ENCODE measurements around the gene VSTM4. TPM values are rescaled to one million over a fixed set of nuclear protein-coding genes. Genes with fewer than 3 reads are reported as not detected.

The VSTM4 gene
- total and polyA plus RNA-seq, 2 experiments from 2014 or later, result 0.21 to 0.66 TPM

DNA sequence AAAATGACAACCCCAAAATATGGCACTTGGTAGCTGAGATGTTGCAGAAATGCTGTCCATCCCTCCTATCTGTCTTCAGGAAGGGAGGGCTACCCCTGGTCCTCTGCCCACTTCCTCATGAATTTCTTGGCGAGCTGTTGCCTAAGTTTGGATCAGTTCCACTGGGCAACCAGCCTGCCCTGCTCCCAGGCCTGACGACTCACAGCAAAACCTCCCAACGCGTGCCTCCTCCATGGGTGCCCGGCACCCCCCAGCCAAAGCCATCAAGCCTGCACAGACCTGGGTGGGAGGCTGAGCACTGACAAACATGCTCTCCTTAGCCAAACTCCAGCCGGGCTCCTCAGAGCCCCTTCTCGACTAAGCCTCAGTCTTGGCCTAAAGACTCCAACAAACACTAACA, 8.9 kb downstream of the VSTM4 start:
- H3K4me1 ChIP-seq (ENCODE audit: insufficient read depth), result no peaks in the 10 kb centered on the region
- H3K9me3 Mint-ChIP-seq, result no peaks in the 10 kb centered on the region; the same call in 2 of the 3 replicates

DNA sequence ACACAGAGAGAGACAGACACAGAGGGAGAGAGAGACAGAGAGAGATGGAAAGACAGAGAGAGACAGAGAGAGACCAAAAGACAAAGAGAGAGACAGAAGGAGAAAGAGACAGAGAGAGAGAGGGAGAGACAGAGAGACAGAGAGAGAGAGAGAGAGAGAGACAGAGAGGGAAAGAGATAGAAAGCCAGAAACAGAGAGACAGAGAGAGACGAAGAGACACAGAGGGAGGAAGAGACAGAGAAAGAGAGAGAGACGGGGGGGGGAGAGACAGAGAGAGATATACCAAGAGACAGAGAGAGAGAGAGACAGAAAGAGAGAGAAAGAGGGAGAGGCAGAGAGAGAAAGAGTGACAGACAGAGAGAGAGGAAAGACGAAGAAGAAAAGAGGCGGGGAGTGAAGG, 10.2 kb downstream of the VSTM4 start:
- Histone ChIP-seq H3K27ac (ENCODE audit: low read depth) (no peak overlapping the region), H3K79me2 (replicated peaks; ENCODE audit: insufficient read depth) (no peaks in the 10 kb centered on the region), H3K4me2 (no peak overlapping the region), H3K4me1 (ENCODE audit: insufficient read depth) (no peaks in the 10 kb centered on the region), H3K9me2 (ENCODE audit: insufficient read depth) (no peaks in the 10 kb centered on the region), H3K36me3 (ENCODE audit: insufficient read depth) (no peaks in the 10 kb centered on the region), H3K4me3 (no peak overlapping the region), H3F3A (replicated peaks; ENCODE audit: low read depth) (no peaks in the 10 kb centered on the region), H2AFZ (no peak overlapping the region), H4K20me1 (replicated peaks; ENCODE audit: insufficient read depth) (no peaks in the 10 kb centered on the region), H3K27me3 (ENCODE audit: insufficient read depth) (no peaks in the 10 kb centered on the region)
- Mint-ChIP-seq H3K27ac (no peak overlapping the region), H3K4me1 (peaks cover 3% of the 10 kb centered on the region), H3K36me3 (ENCODE audit: low read depth) (no peaks in the 10 kb centered on the region; the same call in 2 of the 3 replicates), H3K4me3 (no peak overlapping the region), H3K27me3 (ENCODE audit: insufficient read depth, low read depth, poor library complexity) (peaks cover 9% of the 10 kb centered on the region), H3K9me3 (no peaks in the 10 kb centered on the region; the same call in 2 of the 3 replicates)
- TF ChIP-seq ZNF331 (CRISPR knock-in tag; IDR thresholded peaks at IDR 0.05; ENCODE audit: low read depth) (no peak), ZNF114 (CRISPR knock-in tag; IDR thresholded peaks at IDR 0.05) (no peak), EZH2phosphoT487 (IDR thresholded peaks at IDR 0.05; ENCODE audit: unreplicated experiment) (no peak), NANOG (IDR thresholded peaks at IDR 0.05; ENCODE audit: borderline replicate concordance) (no peak), EZH2 (IDR thresholded peaks at IDR 0.05; ENCODE audit: low read depth, unreplicated experiment) (no peak), STAT1 (IDR thresholded peaks at IDR 0.05; ENCODE audit: unreplicated experiment) (no peak), POLR2AphosphoS5 (IDR thresholded peaks at IDR 0.05; ENCODE audit: low read depth) (no peak), JUNB (IDR thresholded peaks at IDR 0.05; ENCODE audit: unreplicated experiment) (no peak)
- TF ChIP-seq, protein P1, sequence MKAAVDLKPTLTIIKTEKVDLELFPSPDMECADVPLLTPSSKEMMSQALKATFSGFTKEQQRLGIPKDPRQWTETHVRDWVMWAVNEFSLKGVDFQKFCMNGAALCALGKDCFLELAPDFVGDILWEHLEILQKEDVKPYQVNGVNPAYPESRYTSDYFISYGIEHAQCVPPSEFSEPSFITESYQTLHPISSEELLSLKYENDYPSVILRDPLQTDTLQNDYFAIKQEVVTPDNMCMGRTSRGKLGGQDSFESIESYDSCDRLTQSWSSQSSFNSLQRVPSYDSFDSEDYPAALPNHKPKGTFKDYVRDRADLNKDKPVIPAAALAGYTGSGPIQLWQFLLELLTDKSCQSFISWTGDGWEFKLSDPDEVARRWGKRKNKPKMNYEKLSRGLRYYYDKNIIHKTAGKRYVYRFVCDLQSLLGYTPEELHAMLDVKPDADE (IDR thresholded peaks at IDR 0.05), result no peak
- TF ChIP-seq, protein P2, sequence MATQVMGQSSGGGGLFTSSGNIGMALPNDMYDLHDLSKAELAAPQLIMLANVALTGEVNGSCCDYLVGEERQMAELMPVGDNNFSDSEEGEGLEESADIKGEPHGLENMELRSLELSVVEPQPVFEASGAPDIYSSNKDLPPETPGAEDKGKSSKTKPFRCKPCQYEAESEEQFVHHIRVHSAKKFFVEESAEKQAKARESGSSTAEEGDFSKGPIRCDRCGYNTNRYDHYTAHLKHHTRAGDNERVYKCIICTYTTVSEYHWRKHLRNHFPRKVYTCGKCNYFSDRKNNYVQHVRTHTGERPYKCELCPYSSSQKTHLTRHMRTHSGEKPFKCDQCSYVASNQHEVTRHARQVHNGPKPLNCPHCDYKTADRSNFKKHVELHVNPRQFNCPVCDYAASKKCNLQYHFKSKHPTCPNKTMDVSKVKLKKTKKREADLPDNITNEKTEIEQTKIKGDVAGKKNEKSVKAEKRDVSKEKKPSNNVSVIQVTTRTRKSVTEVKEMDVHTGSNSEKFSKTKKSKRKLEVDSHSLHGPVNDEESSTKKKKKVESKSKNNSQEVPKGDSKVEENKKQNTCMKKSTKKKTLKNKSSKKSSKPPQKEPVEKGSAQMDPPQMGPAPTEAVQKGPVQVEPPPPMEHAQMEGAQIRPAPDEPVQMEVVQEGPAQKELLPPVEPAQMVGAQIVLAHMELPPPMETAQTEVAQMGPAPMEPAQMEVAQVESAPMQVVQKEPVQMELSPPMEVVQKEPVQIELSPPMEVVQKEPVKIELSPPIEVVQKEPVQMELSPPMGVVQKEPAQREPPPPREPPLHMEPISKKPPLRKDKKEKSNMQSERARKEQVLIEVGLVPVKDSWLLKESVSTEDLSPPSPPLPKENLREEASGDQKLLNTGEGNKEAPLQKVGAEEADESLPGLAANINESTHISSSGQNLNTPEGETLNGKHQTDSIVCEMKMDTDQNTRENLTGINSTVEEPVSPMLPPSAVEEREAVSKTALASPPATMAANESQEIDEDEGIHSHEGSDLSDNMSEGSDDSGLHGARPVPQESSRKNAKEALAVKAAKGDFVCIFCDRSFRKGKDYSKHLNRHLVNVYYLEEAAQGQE (IDR thresholded peaks at IDR 0.05; ENCODE audit: unreplicated experiment), result no peak
- TF ChIP-seq, protein P3, sequence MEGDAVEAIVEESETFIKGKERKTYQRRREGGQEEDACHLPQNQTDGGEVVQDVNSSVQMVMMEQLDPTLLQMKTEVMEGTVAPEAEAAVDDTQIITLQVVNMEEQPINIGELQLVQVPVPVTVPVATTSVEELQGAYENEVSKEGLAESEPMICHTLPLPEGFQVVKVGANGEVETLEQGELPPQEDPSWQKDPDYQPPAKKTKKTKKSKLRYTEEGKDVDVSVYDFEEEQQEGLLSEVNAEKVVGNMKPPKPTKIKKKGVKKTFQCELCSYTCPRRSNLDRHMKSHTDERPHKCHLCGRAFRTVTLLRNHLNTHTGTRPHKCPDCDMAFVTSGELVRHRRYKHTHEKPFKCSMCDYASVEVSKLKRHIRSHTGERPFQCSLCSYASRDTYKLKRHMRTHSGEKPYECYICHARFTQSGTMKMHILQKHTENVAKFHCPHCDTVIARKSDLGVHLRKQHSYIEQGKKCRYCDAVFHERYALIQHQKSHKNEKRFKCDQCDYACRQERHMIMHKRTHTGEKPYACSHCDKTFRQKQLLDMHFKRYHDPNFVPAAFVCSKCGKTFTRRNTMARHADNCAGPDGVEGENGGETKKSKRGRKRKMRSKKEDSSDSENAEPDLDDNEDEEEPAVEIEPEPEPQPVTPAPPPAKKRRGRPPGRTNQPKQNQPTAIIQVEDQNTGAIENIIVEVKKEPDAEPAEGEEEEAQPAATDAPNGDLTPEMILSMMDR (conservative IDR thresholded peaks at IDR 0.05; ENCODE audit: low read depth in 2 of 2), result no peak
- ATAC-seq, result no peak
- DNase-seq (ENCODE audit: low spot score), result no peak

More for the DNA sequence above, 8.9 kb downstream of the VSTM4 start:
- H3K27ac Mint-ChIP-seq, result no peak overlapping the region
- Histone ChIP-seq H3K36me3 (ENCODE audit: insufficient read depth) (no peaks in the 10 kb centered on the region), H3K27ac (ENCODE audit: low read depth) (no peak overlapping the region), H3K27me3 (ENCODE audit: insufficient read depth) (no peaks in the 10 kb centered on the region), H2AFZ (no peak overlapping the region), H3K9me2 (ENCODE audit: insufficient read depth) (no peaks in the 10 kb centered on the region), H3K4me3 (no peak overlapping the region), H3F3A (replicated peaks; ENCODE audit: low read depth) (no peaks in the 10 kb centered on the region), H3K79me2 (replicated peaks; ENCODE audit: insufficient read depth) (no peaks in the 10 kb centered on the region), H4K20me1 (replicated peaks; ENCODE audit: insufficient read depth) (no peaks in the 10 kb centered on the region), H3K4me2 (no peak overlapping the region)
- DNase-seq (ENCODE audit: low spot score) (no peak), ATAC-seq (no peak)
- TF ChIP-seq CREB1 (CRISPR knock-in tag; IDR thresholded peaks at IDR 0.05; ENCODE audit: low read depth) (no peak), NANOG (IDR thresholded peaks at IDR 0.05; ENCODE audit: borderline replicate concordance) (no peak), ZNF114 (CRISPR knock-in tag; IDR thresholded peaks at IDR 0.05) (no peak)
- no peak overlapping the region for H3K4me3 Mint-ChIP-seq
- peaks cover 8% of the 10 kb centered on the region for H3K4me1 Mint-ChIP-seq
- peaks cover 9% of the 10 kb centered on the region for H3K27me3 Mint-ChIP-seq (ENCODE audit: insufficient read depth, low read depth, poor library complexity)
- H3K36me3 Mint-ChIP-seq (ENCODE audit: low read depth), result no peaks in the 10 kb centered on the region; the same call in 2 of the 3 replicates

Data from GM23338 (cell line).